Gastrocnemius medialis (tissue), 4 donors: ENCODE measurements around the gene STXBP5L.

ENCODE experiments used
- POLR2A ChIP-seq, 2 donors: fragments of 450-650 bp; IDR thresholded peaks; one replicate each; pipeline ENCODE4 v1.6.1; 2017; ENCODE audit warnings: antibody characterized with exemption in 2 of 2, mild to moderate bottlenecking in 2 of 2, moderate library complexity in 2 of 2
- TF ChIP-seq, protein P1 (sequence below), 5 experiments: fragments of 450-650 bp in 3 of 5; fragments of 200-600 bp in 2 of 5; sonication (generic) in 2 of 5; IDR thresholded peaks in 4 of 5; conservative IDR thresholded peaks in 1 of 5; 1 replicate in 4 of 5; 2 replicates in 1 of 5; pipeline ENCODE4 v1.5.1; 2016 to 2019; ENCODE audit warnings: antibody characterized with exemption in 5 of 5, mild to moderate bottlenecking in 3 of 5, moderate library complexity in 3 of 5

DNA sequence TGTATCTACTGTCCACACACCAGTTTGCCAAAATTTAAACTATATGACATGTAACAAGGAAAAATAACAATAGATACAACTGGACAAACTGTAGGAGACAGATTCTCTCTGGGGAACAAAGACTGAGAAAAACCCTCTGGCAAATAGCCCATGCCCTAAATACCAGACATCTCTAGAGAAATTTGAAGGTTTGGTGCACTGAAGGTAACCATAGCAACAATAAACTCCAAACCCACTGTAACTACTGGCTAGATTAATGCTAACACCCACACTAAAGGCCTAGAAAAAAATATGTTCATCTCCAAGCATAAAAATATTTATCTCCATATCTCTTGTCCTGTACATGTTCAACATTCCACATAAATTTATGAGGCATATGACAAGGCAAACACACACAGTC lies 267.1 kb downstream of the STXBP5L start:
- TF ChIP-seq POLR2A (IDR thresholded peaks at IDR 0.05) = no peak
- TF ChIP-seq, protein P1, sequence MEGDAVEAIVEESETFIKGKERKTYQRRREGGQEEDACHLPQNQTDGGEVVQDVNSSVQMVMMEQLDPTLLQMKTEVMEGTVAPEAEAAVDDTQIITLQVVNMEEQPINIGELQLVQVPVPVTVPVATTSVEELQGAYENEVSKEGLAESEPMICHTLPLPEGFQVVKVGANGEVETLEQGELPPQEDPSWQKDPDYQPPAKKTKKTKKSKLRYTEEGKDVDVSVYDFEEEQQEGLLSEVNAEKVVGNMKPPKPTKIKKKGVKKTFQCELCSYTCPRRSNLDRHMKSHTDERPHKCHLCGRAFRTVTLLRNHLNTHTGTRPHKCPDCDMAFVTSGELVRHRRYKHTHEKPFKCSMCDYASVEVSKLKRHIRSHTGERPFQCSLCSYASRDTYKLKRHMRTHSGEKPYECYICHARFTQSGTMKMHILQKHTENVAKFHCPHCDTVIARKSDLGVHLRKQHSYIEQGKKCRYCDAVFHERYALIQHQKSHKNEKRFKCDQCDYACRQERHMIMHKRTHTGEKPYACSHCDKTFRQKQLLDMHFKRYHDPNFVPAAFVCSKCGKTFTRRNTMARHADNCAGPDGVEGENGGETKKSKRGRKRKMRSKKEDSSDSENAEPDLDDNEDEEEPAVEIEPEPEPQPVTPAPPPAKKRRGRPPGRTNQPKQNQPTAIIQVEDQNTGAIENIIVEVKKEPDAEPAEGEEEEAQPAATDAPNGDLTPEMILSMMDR (IDR thresholded peaks at IDR 0.05 in 4 of 5, conservative IDR thresholded peaks at IDR 0.05 in 1 of 5) = no peak
